GM12874 (cell line): Measurements from ENCODE around the gene DLG3.

ENCODE experiments used
- CTCF ChIP-seq: IDR thresholded peaks from 2 replicates; pipeline ENCODE4 v1.5.1; 2011; ENCODE audit warnings: low read depth, mild to moderate bottlenecking, control low read depth, low read length, moderate library complexity; ENCODE audit not compliant: insufficient read depth

The DLG3 gene

GRCh38 chrX:70553516-70553915, 108.9 kb downstream of the DLG3 start:
- no peak for TF ChIP-seq CTCF

GRCh38 chrX:70554081-70554480, 109.4 kb downstream of the DLG3 start:
- no peak for TF ChIP-seq CTCF

GRCh38 chrX:70554523-70554922, 109.9 kb downstream of the DLG3 start:
- no peak for TF ChIP-seq CTCF

GRCh38 chrX:70554948-70555347, 110.3 kb downstream of the DLG3 start:
- no peak for TF ChIP-seq CTCF
